ENCODE results near the gene MGLL. TPM values are rescaled to one million over a fixed set of nuclear protein-coding genes. Genes with fewer than 3 reads are reported as not detected.
A peak's percentile ranks its signal among the peaks of the same experiment; 100 is the strongest.

Gene MGLL
- total and polyA plus RNA-seq, 12 donors, result 1.9 to 48.1 (median 33.3) TPM

DNA sequence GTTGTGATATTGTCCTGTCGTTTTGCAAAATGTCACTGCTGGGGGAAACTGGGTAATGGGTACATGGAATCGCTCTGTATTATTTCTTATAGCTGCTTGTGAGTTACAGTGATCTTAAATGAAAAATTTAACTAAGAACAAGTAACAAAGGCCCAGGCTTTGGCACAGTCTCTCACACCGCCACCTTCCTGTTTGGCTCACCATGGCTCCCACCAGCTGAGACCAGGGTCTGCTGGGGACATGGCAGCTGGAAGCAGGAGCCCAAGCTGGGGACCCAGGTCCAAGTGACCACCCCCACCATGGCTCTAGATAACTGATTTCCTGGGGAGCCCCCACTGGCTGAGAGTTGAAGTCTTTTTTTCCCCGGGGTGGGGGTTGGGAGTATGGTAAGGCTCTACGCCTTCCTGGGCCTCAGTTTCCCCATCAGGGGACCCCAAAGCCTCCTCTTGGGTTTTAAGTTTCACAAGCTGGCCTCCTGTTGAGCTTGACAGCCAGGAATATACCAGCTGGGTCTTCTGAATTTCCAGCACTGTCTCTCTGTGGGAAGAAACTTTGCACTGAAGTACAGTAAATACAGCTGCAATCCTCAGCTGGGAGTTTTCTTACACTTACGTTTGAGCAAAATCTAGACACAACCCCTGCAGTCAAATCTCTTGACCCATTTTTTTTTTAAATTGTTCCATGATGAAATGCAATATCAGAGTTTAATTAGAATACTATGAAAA is 123.5 kb downstream of the MGLL start:
- H3K36me3 ChIP-seq (replicated peaks in 1 of 2), result no peaks in the 10 kb centered on the region
- peak in 1 of 7 donors; percentile 22 for DNase-seq
- no peaks in the 10 kb centered on the region for H3K9me3 ChIP-seq (replicated peaks in 1 of 3)
- H3K4me3 ChIP-seq, result no peak overlapping the region
- H3K4me1 ChIP-seq (replicated peaks in 1 of 2), result peaks cover 56 to 67% of the 10 kb centered on the region in 2 donors
- 66 to 76% (median 68%) methylated on average over 5 to 6 of the region's 6 CpGs for WGBS, 4 donors
- intact Hi-C loops (cut with DNase I), result loop anchor here in 1 of 2 donors (10.0 kb wide), 1 partner anchor 126 kb away; the partner anchor contains the start of gene MGLL
- H3K27ac ChIP-seq, result peak overlapping the region in 4 of 5 donors; percentile 81 to 93 (median 88)
- TF ChIP-seq, protein P1, sequence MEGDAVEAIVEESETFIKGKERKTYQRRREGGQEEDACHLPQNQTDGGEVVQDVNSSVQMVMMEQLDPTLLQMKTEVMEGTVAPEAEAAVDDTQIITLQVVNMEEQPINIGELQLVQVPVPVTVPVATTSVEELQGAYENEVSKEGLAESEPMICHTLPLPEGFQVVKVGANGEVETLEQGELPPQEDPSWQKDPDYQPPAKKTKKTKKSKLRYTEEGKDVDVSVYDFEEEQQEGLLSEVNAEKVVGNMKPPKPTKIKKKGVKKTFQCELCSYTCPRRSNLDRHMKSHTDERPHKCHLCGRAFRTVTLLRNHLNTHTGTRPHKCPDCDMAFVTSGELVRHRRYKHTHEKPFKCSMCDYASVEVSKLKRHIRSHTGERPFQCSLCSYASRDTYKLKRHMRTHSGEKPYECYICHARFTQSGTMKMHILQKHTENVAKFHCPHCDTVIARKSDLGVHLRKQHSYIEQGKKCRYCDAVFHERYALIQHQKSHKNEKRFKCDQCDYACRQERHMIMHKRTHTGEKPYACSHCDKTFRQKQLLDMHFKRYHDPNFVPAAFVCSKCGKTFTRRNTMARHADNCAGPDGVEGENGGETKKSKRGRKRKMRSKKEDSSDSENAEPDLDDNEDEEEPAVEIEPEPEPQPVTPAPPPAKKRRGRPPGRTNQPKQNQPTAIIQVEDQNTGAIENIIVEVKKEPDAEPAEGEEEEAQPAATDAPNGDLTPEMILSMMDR (IDR thresholded peaks at IDR 0.05), result no peak
- no peak for TF ChIP-seq POLR2A (IDR thresholded peaks at IDR 0.05)
- no peaks in the 10 kb centered on the region for H3K27me3 ChIP-seq

DNA sequence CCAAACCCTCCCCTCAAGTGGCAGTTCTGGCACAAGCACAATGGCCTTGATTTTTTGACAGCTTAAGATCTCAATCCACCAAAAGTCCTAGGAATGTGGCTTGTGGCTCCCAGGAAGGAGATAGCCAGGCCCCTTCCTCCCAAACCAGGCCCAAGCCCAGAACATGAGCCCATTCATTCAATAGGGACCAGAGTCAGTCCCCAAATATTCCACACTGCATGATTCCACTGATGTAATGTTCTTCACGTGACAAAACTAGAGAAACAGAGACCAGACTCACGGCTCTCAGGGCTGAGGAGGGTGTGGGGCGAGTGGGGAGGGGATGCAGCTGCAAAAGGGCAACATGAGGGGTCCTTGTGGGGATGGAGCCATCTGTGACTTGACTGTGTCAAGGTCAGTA is 124.0 kb downstream of the MGLL start:
- Histone ChIP-seq H3K4me3 (no peak overlapping the region), H3K36me3 (replicated peaks in 1 of 2) (no peaks in the 10 kb centered on the region), H3K27me3 (no peaks in the 10 kb centered on the region), H3K4me1 (replicated peaks in 1 of 2) (peaks cover 56 to 64% of the 10 kb centered on the region in 2 donors), H3K27ac (peak overlapping the region in 4 of 5 donors; percentile 81 to 93 (median 88)), H3K9me3 (replicated peaks in 1 of 3) (no peaks in the 10 kb centered on the region)
- no peak for TF ChIP-seq POLR2A (IDR thresholded peaks at IDR 0.05)
- TF ChIP-seq, protein P1 (IDR thresholded peaks at IDR 0.05), result no peak
- 71 to 88% (median 81%) methylated on average over 3 of the region's 3 CpGs for WGBS, 4 donors
- intact Hi-C loops (cut with DNase I), result loop anchor here in 1 of 2 donors (10.0 kb wide), 1 partner anchor 127 kb away; the partner anchor contains the start of gene MGLL
- DNase-seq, result no peak

DNA sequence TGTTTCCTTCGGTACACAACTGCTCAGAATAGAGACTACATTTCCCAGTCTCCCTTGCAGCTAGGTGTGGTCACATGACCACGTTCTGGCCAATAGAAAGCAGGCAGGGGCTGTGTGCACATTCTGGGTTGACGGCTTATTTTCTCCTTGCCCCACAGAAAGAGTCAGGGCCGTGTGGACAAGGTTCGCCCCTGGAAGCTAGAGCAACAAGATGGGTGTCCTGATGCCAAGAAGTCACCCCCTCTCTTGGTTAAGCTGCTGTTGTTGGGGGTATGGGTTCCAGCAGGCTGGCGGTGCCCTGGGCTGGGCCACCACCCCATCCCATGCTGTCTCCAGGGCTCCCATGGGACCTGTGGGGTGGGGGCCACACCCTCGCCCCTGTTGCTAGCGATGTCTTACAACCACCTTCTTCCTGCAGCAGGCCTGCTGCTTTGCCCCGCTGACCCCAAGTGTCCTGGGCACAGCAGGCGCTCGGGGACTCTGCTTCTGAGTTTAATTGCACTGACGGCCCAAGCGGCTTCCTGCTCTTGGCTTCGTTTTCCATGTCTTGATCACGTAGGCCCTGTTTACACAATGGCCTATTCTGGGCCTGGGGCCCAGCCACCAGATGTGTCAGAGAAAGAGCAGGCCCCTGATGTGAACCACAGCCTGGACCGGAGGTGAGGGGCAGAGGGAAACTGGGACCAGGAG is 124.6 kb downstream of the MGLL start:
- Histone ChIP-seq H3K4me1 (replicated peaks in 1 of 2) (peaks cover 50 to 59% of the 10 kb centered on the region in 2 donors), H3K4me3 (no peak overlapping the region), H3K36me3 (replicated peaks in 1 of 2) (peaks cover 0 to under 1% of the 10 kb centered on the region in 2 donors), H3K27ac (peak overlapping the region; percentile 31 to 93 (median 83)), H3K9me3 (replicated peaks in 1 of 3) (no peaks in the 10 kb centered on the region), H3K27me3 (no peaks in the 10 kb centered on the region)
- TF ChIP-seq POLR2A (IDR thresholded peaks at IDR 0.05), result peak in 1 of 2 donors; percentile 6
- TF ChIP-seq, protein P1 (IDR thresholded peaks at IDR 0.05), result no peak
- DNase-seq, result peak; percentile 68 to 92 (median 84)
- intact Hi-C loops (cut with DNase I), result loop anchor here in 1 of 2 donors (10.0 kb wide), 1 partner anchor 127 kb away; the partner anchor contains the start of gene MGLL
- WGBS, 4 donors, result 36 to 44% (median 38%) methylated on average over 13 to 16 of the region's 16 CpGs
